WTC11 (cell line): Measurements from ENCODE around the gene COBL. TPM values are rescaled to one million over a fixed set of nuclear protein-coding genes. Genes with fewer than 3 reads are reported as not detected.
A peak's percentile ranks its signal among the peaks of the same experiment; 100 is the strongest.

Source experiments
- ATAC-seq: fragments of 200-7000 bp; cut with Tn5 transposase; 2 replicates; pipeline ENCODE4 v1.10.0; 2021; ENCODE audit warnings: mild to moderate bottlenecking, moderate library complexity
- CTCF ChIA-PET: fragments of 300-600 bp; sonication (Branson Sonifier 250); formaldehyde crosslinking; loops from one replicate; lab custom pipeline; 2021; ENCODE audit warnings: antibody characterized with exemption; lab: Charles Lee
- POLR2A ChIA-PET: fragments of 350-600 bp; sonication (Branson Sonifier 250); formaldehyde crosslinking; loops from one replicate; lab custom pipeline; 2021; ENCODE audit warnings: antibody characterized with exemption; lab: Charles Lee
- DNase-seq: peaks from one replicate; pipeline ENCODE4 v3.0.0; 2021; ENCODE audit warnings: low spot score
- H3K27ac Mint-ChIP-seq: 2 replicates; pipeline ENCODE4 v1.8.0; 2021; ENCODE audit warnings: mixed read lengths
- H3K27me3 Mint-ChIP-seq: 2 replicates; pipeline ENCODE4 v1.8.0; 2021; ENCODE audit warnings: low read depth, mild to moderate bottlenecking, moderate library complexity, mixed read lengths
- H3K36me3 Mint-ChIP-seq: 2 replicates; pipeline ENCODE4 v1.8.0; 2021; ENCODE audit warnings: mixed read lengths
- H3K4me1 Mint-ChIP-seq: 2 replicates; pipeline ENCODE4 v1.8.0; 2022; ENCODE audit warnings: mixed read lengths
- H3K4me3 Mint-ChIP-seq: 2 replicates; pipeline ENCODE4 v1.8.0; 2021; ENCODE audit warnings: mild to moderate bottlenecking, moderate library complexity, mixed read lengths
- H3K9me3 Mint-ChIP-seq: 2 replicates; pipeline ENCODE4 v1.8.0; 2021; ENCODE audit warnings: mixed read lengths
- FOXP1 ChIP-seq: sonication (generic); formaldehyde crosslinking; IDR thresholded peaks from 2 replicates; pipeline ENCODE4 v1.8.0; 2022; ENCODE audit warnings: missing genetic modification reagents, mild to moderate bottlenecking, moderate library complexity, borderline replicate concordance
- IRF2 ChIP-seq: sonication (generic); formaldehyde crosslinking; IDR thresholded peaks from 2 replicates; pipeline ENCODE4 v1.8.0; 2022; ENCODE audit warnings: low read depth, missing genetic modification reagents, borderline replicate concordance
- JUN ChIP-seq: sonication (generic); formaldehyde crosslinking; IDR thresholded peaks from 2 replicates; pipeline ENCODE4 v1.8.0; 2023; ENCODE audit warnings: mild to moderate bottlenecking, missing genetic modification reagents
- MXD4 ChIP-seq: fragments of 250-450 bp; sonication (Bioruptor Pico); IDR thresholded peaks from 2 replicates; pipeline ENCODE4 v1.8.0; 2021; ENCODE audit warnings: mild to moderate bottlenecking, moderate library complexity, borderline replicate concordance
- NFE2L1 ChIP-seq: sonication (generic); formaldehyde crosslinking; IDR thresholded peaks from 2 replicates; pipeline ENCODE4 v1.8.1; 2023; ENCODE audit warnings: missing genetic modification reagents
- NR1H2 ChIP-seq: sonication (generic); formaldehyde crosslinking; IDR thresholded peaks from 2 replicates; pipeline ENCODE4 v1.9.0; 2021; ENCODE audit warnings: mild to moderate bottlenecking, moderate library complexity, missing genetic modification reagents
- NR3C1 ChIP-seq: sonication (generic); formaldehyde crosslinking; conservative IDR thresholded peaks from 2 replicates; pipeline ENCODE4 v1.8.1; 2023; ENCODE audit warnings: low read depth, mild to moderate bottlenecking, missing genetic modification reagents
- OVOL2 ChIP-seq: fragments of 250-450 bp; sonication (Bioruptor Pico); IDR thresholded peaks from 2 replicates; pipeline ENCODE4 v1.9.0; 2021; ENCODE audit warnings: mild to moderate bottlenecking, borderline replicate concordance
- RELA ChIP-seq: sonication (generic); formaldehyde crosslinking; IDR thresholded peaks from 2 replicates; pipeline ENCODE4 v1.8.1; 2022; ENCODE audit warnings: missing genetic modification reagents, mild to moderate bottlenecking, borderline replicate concordance
- RORB ChIP-seq: fragments of 250-450 bp; sonication (Bioruptor Pico); IDR thresholded peaks from 2 replicates; pipeline ENCODE4 v1.9.0; 2021; ENCODE audit warnings: mild to moderate bottlenecking
- SP1 ChIP-seq: sonication (generic); formaldehyde crosslinking; conservative IDR thresholded peaks from 2 replicates; pipeline ENCODE4 v1.8.1; 2022; ENCODE audit warnings: missing genetic modification reagents
- ZNF396 ChIP-seq: fragments of 250-450 bp; sonication (Bioruptor Pico); IDR thresholded peaks from 2 replicates; pipeline ENCODE4 v1.8.0; 2021; ENCODE audit warnings: mild to moderate bottlenecking, moderate library complexity, borderline replicate concordance
- total RNA-seq: library from RNA; stranded (reverse); gene quantifications from 3 replicates; pipeline ENCODE4 v1.2.3, GENCODE V29; 2021
- TF ChIP-seq, protein P1 (sequence below): sonication (generic); formaldehyde crosslinking; IDR thresholded peaks from 2 replicates; pipeline ENCODE4 v1.8.0; 2022; ENCODE audit warnings: mild to moderate bottlenecking, missing genetic modification reagents
- TF ChIP-seq, protein P2 (sequence below): fragments of 200-600 bp; IDR thresholded peaks from 2 replicates; pipeline ENCODE4 v1.8.0; 2022; ENCODE audit warnings: antibody characterized with exemption
- TF ChIP-seq, protein P3 (sequence below): sonication (generic); formaldehyde crosslinking; IDR thresholded peaks from 2 replicates; pipeline ENCODE4 v1.8.1; 2023; ENCODE audit warnings: mild to moderate bottlenecking, missing genetic modification reagents
- TF ChIP-seq, protein P4 (sequence below): sonication (generic); formaldehyde crosslinking; IDR thresholded peaks from 2 replicates; pipeline ENCODE4 v1.8.1; 2023; ENCODE audit warnings: mild to moderate bottlenecking, missing genetic modification reagents, moderate library complexity
- TF ChIP-seq, protein P5 (sequence below): sonication (generic); formaldehyde crosslinking; IDR thresholded peaks from 2 replicates; pipeline ENCODE4 v1.8.0; 2022; ENCODE audit warnings: mild to moderate bottlenecking, missing genetic modification reagents
- TF ChIP-seq, protein P6 (sequence below): sonication (generic); formaldehyde crosslinking; conservative IDR thresholded peaks from 2 replicates; pipeline ENCODE4 v1.8.1; 2023; ENCODE audit warnings: mild to moderate bottlenecking, low read depth, missing genetic modification reagents, moderate library complexity

Gene COBL
- total RNA-seq, 1 experiment from 2014 or later, result 36.5 TPM

DNA sequence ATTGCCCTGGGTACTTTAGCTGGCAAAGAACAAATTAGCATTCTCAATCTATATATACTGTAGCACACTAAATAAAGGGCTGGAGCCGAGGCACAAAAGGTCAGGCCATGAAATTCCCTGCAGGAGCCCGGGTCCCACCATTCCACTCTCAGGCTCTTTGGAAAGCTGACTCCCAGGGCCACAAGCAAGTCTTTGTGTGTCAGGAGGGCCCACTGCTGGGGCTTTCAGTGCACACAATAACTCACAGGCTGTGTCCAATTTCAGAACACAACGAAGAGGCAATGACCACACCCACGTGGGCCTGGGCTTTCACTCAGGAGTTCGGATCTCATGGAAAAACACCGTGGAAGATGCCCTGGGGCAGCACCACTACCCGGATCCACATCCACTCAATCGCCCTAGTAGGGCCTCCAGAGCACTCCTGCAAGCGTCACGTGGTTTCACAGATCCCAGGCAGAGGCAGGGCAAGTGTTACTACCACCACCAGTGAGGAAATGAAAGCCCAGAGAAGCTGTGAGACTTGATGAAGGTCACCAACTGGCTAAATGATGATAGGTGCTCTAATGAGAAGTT lies 60.3 kb downstream of the COBL start:
- POLR2A ChIA-PET, result interaction anchor here (1.4 kb wide), 1 partner anchor 71 kb away, joined by 3 read pairs; no protein-coding TSS in a partner anchor
- TF ChIP-seq NFE2L1 (no peak), JUN (no peak), ZNF396 (no peak), SP1 (CRISPR knock-in tag) (no peak), IRF2 (CRISPR knock-in tag) (no peak), FOXP1 (no peak), OVOL2 (CRISPR knock-in tag) (no peak)
- TF ChIP-seq, protein P1, sequence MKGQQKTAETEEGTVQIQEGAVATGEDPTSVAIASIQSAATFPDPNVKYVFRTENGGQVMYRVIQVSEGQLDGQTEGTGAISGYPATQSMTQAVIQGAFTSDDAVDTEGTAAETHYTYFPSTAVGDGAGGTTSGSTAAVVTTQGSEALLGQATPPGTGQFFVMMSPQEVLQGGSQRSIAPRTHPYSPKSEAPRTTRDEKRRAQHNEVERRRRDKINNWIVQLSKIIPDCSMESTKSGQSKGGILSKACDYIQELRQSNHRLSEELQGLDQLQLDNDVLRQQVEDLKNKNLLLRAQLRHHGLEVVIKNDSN, result peak; percentile 39; the same call in 1 of the 2 replicates
- TF ChIP-seq, protein P2, sequence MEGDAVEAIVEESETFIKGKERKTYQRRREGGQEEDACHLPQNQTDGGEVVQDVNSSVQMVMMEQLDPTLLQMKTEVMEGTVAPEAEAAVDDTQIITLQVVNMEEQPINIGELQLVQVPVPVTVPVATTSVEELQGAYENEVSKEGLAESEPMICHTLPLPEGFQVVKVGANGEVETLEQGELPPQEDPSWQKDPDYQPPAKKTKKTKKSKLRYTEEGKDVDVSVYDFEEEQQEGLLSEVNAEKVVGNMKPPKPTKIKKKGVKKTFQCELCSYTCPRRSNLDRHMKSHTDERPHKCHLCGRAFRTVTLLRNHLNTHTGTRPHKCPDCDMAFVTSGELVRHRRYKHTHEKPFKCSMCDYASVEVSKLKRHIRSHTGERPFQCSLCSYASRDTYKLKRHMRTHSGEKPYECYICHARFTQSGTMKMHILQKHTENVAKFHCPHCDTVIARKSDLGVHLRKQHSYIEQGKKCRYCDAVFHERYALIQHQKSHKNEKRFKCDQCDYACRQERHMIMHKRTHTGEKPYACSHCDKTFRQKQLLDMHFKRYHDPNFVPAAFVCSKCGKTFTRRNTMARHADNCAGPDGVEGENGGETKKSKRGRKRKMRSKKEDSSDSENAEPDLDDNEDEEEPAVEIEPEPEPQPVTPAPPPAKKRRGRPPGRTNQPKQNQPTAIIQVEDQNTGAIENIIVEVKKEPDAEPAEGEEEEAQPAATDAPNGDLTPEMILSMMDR, result no peak
- TF ChIP-seq, protein P3, sequence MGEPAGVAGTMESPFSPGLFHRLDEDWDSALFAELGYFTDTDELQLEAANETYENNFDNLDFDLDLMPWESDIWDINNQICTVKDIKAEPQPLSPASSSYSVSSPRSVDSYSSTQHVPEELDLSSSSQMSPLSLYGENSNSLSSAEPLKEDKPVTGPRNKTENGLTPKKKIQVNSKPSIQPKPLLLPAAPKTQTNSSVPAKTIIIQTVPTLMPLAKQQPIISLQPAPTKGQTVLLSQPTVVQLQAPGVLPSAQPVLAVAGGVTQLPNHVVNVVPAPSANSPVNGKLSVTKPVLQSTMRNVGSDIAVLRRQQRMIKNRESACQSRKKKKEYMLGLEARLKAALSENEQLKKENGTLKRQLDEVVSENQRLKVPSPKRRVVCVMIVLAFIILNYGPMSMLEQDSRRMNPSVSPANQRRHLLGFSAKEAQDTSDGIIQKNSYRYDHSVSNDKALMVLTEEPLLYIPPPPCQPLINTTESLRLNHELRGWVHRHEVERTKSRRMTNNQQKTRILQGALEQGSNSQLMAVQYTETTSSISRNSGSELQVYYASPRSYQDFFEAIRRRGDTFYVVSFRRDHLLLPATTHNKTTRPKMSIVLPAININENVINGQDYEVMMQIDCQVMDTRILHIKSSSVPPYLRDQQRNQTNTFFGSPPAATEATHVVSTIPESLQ (CRISPR knock-in tag), result no peak
- TF ChIP-seq, protein P4, sequence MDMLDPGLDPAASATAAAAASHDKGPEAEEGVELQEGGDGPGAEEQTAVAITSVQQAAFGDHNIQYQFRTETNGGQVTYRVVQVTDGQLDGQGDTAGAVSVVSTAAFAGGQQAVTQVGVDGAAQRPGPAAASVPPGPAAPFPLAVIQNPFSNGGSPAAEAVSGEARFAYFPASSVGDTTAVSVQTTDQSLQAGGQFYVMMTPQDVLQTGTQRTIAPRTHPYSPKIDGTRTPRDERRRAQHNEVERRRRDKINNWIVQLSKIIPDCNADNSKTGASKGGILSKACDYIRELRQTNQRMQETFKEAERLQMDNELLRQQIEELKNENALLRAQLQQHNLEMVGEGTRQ (CRISPR knock-in tag), result peak; percentile 57
- DNase-seq (no peak), ATAC-seq (peak; percentile 43)
- Mint-ChIP-seq H3K9me3 (no peaks in the 10 kb centered on the region), H3K4me1 (peaks cover 18% of the 10 kb centered on the region), H3K36me3 (no peaks in the 10 kb centered on the region), H3K27me3 (no peaks in the 10 kb centered on the region), H3K27ac (peak overlapping the region; percentile 39), H3K4me3 (no peak overlapping the region)
- CTCF ChIA-PET, result interaction anchor here (0.9 to 3.3 kb wide), 6 partner anchors 13 to 113 kb away, joined by 3 to 17 read pairs (median 4); no protein-coding TSS in a partner anchor

DNA sequence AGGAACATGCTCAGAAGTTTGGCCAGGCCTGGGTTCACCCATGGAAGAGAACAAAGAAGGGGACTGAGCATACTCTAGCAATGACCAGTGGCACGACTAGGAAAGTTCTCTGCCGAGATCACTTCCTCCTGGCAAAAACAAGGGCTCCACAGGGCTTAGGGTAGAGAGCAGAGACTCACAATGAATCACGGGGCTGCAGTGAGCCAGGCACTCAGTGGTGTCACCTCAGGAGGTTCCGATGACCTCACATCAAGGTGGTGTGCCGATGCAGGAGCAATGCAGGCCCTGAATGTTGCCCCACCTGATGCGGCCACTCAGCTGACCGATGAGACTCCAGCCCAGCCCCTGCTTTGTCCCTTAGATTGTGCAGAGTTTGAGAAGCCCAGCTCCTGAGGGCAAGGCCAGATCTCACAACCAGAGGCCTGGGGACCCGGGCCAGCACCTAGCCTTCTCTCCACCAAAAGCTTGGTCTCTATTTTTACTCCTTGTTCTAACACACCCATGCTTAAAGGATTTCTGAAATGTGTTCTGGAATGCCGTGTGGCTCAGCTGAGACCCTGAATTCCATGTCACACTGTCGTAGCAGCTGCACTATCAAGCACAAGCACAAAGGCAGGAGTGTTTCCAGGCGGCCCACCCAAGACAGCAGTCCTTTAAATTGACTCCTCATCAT lies 60.9 kb downstream of the COBL start:
- no peaks in the 10 kb centered on the region for H3K9me3 Mint-ChIP-seq
- ATAC-seq, result peak; percentile 55
- no peak for DNase-seq
- ChIA-PET CTCF (interaction anchor here (1.2 to 3.3 kb wide), 5 partner anchors 30 to 111 kb away, joined by 3 to 17 read pairs (median 5); no protein-coding TSS in a partner anchor), POLR2A (interaction anchor here (1.4 kb wide), 1 partner anchor 72 kb away, joined by 3 read pairs; no protein-coding TSS in a partner anchor)
- no peaks in the 10 kb centered on the region for H3K36me3 Mint-ChIP-seq
- TF ChIP-seq MXD4 (no peak), NR1H2 (CRISPR knock-in tag) (no peak), RORB (CRISPR knock-in tag) (no peak), RELA (CRISPR knock-in tag) (no peak), NR3C1 (no peak)
- TF ChIP-seq, protein P5, sequence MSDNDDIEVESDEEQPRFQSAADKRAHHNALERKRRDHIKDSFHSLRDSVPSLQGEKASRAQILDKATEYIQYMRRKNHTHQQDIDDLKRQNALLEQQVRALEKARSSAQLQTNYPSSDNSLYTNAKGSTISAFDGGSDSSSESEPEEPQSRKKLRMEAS (CRISPR knock-in tag), result no peak
- TF ChIP-seq, protein P6, sequence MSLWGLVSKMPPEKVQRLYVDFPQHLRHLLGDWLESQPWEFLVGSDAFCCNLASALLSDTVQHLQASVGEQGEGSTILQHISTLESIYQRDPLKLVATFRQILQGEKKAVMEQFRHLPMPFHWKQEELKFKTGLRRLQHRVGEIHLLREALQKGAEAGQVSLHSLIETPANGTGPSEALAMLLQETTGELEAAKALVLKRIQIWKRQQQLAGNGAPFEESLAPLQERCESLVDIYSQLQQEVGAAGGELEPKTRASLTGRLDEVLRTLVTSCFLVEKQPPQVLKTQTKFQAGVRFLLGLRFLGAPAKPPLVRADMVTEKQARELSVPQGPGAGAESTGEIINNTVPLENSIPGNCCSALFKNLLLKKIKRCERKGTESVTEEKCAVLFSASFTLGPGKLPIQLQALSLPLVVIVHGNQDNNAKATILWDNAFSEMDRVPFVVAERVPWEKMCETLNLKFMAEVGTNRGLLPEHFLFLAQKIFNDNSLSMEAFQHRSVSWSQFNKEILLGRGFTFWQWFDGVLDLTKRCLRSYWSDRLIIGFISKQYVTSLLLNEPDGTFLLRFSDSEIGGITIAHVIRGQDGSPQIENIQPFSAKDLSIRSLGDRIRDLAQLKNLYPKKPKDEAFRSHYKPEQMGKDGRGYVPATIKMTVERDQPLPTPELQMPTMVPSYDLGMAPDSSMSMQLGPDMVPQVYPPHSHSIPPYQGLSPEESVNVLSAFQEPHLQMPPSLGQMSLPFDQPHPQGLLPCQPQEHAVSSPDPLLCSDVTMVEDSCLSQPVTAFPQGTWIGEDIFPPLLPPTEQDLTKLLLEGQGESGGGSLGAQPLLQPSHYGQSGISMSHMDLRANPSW, result no peak
- H3K4me3 Mint-ChIP-seq, result no peak overlapping the region
- peaks cover 18% of the 10 kb centered on the region for H3K4me1 Mint-ChIP-seq
- peak overlapping the region; percentile 44; the same call in 1 of the 2 replicates for H3K27ac Mint-ChIP-seq
- no peaks in the 10 kb centered on the region for H3K27me3 Mint-ChIP-seq
